NCI-H1436 treated with DMSO at 0.1 percent for 48 hours (cell line): ENCODE data around the gene LRRTM1.

ENCODE experiments used
- DNase-seq: peaks from one replicate; lab custom pipeline; 2025; lab: John Stamatoyannopoulos, UW

Gene LRRTM1

GRCh38 chr2:80302314-80303005 is 2.1 kb downstream of the LRRTM1 start:
- no peak for DNase-seq

GRCh38 chr2:80302001-80302313 is 2.6 kb downstream of the LRRTM1 start:
- DNase-seq: no peak

GRCh38 chr2:80300954-80301353 is 3.6 kb downstream of the LRRTM1 start:
- no peak for DNase-seq

- no peak for DNase-seq
Measured at GRCh38 chr2:80300346-80300745, 4.2 kb downstream of the LRRTM1 start.

- DNase-seq: no peak
Measured at GRCh38 chr2:80299661-80300060, 4.9 kb downstream of the LRRTM1 start.

- no peak for DNase-seq
Measured at GRCh38 chr2:80298954-80299353, 5.6 kb downstream of the LRRTM1 start.

GRCh38 chr2:80293039-80293438 is 11.5 kb downstream of the LRRTM1 start:
- no peak for DNase-seq

- DNase-seq: no peak
Measured at GRCh38 chr2:80292474-80292873, 12.1 kb downstream of the LRRTM1 start.

- DNase-seq: no peak
Measured at GRCh38 chr2:80291656-80292055, 12.9 kb downstream of the LRRTM1 start.

GRCh38 chr2:80288576-80288975 is 16.0 kb downstream of the LRRTM1 start:
- no peak for DNase-seq

GRCh38 chr2:80281049-80281448 is 23.5 kb downstream of the LRRTM1 start:
- DNase-seq: no peak

- DNase-seq: no peak
Measured at GRCh38 chr2:80280598-80280997, 24.0 kb downstream of the LRRTM1 start.

- no peak for DNase-seq
Measured at GRCh38 chr2:80269806-80270205, 34.7 kb downstream of the LRRTM1 start.

- no peak for DNase-seq
Measured at GRCh38 chr2:80266231-80266630, 38.3 kb downstream of the LRRTM1 start.

- no peak for DNase-seq
Measured at GRCh38 chr2:80259292-80259691, 45.3 kb downstream of the LRRTM1 start.

GRCh38 chr2:80258793-80259192 is 45.8 kb downstream of the LRRTM1 start:
- no peak for DNase-seq

- no peak for DNase-seq
Measured at GRCh38 chr2:80258341-80258740, 46.2 kb downstream of the LRRTM1 start.

- no peak for DNase-seq
Measured at GRCh38 chr2:80257450-80257849, 47.1 kb downstream of the LRRTM1 start.

GRCh38 chr2:80256782-80257167 is 47.8 kb downstream of the LRRTM1 start:
- no peak for DNase-seq

- DNase-seq: no peak
Measured at GRCh38 chr2:80255918-80256781, 48.4 kb downstream of the LRRTM1 start.

- DNase-seq: no peak
Measured at GRCh38 chr2:80252294-80252986, 52.1 kb downstream of the LRRTM1 start.
